HG03135 (cell line): ENCODE results near the gene FGF21.
"Not testable (repeated sequence)": the region's sequence is repeated elsewhere in the genome, so short reads cannot be mapped to it uniquely, and the experiment has no call there.

Experiments
- ATAC-seq: cut with Tn5 transposase; IDR thresholded peaks from one replicate; pipeline ENCODE4 v1.9.1; 2021; ENCODE audit warnings: mild to moderate bottlenecking, moderate library complexity; ENCODE audit not compliant: unreplicated experiment

FGF21 gene

DNA sequence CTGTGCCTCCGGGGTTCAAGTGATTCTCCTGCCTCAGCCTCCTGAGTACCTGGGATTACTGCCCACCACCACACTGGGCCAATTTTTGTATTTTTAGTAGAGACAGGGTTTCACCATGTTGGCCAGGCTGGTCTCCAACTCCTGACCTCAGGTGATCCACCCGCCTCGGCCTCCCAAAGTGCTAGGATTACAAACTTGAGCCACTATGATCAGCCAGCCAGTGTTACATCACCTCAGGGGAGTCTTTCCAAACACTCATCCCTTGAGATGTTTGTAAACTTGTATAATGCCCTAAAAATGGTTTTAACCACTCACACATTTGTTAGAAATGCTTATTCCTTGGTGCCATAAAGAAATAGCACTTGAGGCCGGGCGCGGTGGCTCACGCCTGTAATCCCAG is 31.1 kb downstream of the FGF21 start:
- ATAC-seq = not testable (repeated sequence)

GRCh38 chr19:48787331-48787730 is 32.0 kb downstream of the FGF21 start:
- ATAC-seq = not testable (repeated sequence)

GRCh38 chr19:48793271-48793670 is 37.9 kb downstream of the FGF21 start:
- ATAC-seq = no peak

- no peak for ATAC-seq
Observed at GRCh38 chr19:48794291-48794690, 39.0 kb downstream of the FGF21 start.

DNA sequence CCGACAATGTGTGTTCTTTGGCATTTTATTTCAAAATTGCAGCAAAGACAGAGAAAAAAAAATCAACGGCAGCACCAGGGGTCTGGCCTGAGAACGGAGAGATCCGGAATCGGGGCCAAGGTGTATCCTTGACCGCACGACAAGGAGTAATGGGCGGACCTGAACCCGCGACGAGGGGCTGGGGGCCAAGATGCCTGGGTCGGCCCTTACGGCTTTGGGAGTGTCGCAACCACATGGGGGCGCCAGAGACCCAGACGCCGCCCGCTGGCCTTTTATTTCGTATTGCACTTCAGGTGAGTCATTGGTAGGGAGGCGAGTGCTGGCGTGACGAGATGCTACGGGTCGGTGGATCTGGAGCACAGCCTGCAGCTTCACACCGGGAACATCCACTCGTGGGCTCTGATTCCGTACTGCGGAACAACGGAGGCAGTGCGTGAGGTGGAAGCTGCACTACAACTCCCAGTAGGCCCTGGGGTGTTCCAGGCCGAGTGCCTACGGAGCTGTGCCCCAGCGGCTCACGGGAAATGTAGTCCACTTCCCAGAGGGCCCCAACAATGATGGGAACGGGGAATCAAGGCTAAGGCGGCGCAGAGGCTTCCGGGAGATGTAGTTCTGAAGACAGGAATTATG is 39.8 kb downstream of the FGF21 start:
- ATAC-seq = peak; percentile 59

- ATAC-seq = no peak
Observed at GRCh38 chr19:48795685-48796070, 40.4 kb downstream of the FGF21 start.

GRCh38 chr19:48796298-48797083 is 41.2 kb downstream of the FGF21 start:
- ATAC-seq = no peak

DNA sequence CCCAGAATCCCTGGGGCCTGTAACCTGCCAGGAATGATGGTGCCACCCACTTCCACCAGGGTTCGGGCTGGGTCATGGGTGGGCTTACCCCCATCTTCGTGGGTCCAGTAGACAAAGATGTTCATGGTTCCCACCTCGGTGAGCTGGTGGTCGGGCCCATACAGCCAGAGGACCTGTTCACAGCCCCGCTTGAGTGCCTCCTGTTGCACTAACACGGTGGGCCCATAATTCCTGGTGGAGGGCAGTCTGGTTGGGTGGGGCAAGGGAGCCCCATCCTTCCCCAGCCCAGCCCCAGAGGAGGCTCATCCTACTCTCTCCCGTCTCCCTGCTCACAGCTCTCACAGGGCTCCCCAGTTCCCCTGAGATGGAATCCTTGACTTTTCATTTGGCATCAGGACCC is 41.8 kb downstream of the FGF21 start:
- no peak for ATAC-seq

DNA sequence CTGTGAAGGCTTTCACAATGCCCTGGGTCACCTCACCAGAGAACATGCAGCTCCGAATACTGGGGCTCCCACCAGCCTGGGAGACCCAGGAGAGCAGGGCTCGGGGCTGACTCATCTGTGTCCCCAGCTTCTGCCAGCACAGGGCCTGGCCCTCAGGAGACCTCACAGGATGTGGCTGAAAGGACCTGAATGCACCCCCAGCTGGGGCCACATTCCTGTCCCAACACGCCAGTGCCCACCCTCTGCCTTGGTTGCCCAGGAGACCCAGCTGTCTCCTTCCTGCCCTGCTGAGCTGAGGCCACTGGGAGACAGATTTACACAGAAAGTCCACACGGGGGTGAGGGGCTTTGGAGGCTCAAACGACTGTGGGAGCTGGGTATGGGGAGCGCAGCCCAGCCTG is 43.6 kb downstream of the FGF21 start:
- no peak for ATAC-seq

DNA sequence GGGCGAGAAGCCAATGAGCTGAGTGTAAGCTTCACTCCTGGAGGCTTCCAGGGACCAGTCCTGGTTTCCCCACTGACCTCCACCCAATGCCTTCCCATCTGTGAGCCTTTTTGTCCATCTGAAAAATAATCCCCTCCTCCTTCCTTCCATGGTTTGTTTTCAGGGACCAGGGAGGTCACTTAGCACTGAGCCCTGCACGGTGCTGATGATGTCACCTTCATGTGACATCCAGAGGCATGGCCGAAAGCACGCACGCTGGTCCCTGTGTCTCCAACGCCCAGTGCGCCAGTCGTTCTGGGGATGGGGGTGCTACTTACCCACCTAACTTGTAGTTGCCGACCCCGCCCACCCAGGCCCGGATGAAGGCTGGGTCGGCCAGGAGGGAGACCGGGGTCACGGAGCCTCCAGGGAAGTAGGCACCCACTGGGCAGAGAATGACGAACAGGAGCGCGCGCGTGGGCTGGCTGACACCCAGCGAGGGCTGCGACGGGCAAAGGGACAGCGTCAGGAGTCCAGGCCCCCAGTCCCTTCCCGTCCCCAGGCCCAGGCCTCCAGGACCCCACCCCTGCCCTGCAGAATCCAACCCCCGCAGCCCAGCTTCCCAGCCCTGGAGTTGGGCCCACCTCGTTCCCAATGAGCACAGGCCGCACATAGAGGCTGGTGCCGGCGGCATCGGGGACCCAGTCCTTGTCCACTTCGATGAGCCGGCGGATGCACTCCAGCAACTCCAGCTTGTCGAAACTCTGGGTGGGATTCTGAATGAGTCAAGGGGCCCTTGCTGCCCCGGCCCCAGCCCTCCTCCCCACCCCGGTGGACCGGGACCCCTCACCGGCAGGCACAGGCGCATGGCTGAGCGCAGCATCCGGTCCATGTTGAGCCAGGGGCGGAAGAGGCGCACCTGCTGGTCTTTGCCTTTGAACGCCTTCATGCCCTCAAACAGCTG is 44.3 kb downstream of the FGF21 start:
- ATAC-seq = no peak

- no peak for ATAC-seq
Observed at GRCh38 chr19:48802623-48803022, 47.3 kb downstream of the FGF21 start.

- ATAC-seq = no peak
Observed at GRCh38 chr19:48804496-48804895, 49.2 kb downstream of the FGF21 start.

GRCh38 chr19:48805452-48805851 is 50.1 kb downstream of the FGF21 start:
- ATAC-seq = no peak

DNA sequence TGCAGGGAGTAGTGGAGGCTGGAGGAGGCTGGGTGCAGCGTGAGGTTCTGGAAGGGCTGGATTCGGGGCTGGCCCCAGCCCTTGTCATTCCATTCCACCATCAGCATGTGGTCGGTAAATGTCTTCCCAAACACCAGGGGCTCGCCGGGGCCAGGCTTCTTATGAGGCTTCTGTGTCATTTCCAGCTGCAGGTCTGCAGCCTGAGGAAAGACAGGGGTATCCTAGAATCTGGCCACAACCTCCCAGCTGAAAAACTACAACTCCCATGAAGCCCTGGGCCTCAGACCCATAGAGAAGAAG is 51.1 kb downstream of the FGF21 start:
- no peak for ATAC-seq

GRCh38 chr19:48806818-48807589 is 51.7 kb downstream of the FGF21 start:
- no peak for ATAC-seq

- ATAC-seq = no peak
Observed at GRCh38 chr19:48807590-48808308, 52.4 kb downstream of the FGF21 start.
